ENCODE results near the gene SLC6A6.

GRCh38 chr3:14522768-14523167 lies 120.4 kb downstream of the SLC6A6 start:
- TF ChIP-seq POLR2A (IDR thresholded peaks at IDR 0.05) (no peak), CTCF (IDR thresholded peaks at IDR 0.05) (no peak)

Measured in lower leg skin (tissue), 3 donors.